NT2/D1 (cell line): Measurements from ENCODE around the gene PDE11A.

Source experiments
- DNase-seq: peaks from one replicate; pipeline ENCODE4 v3.0.0-alpha.2; 2011; ENCODE audit warnings: low read depth, low spot score
- H3K27me3 ChIP-seq: 2 replicates; pipeline ENCODE4 v1.6.0; 2011; ENCODE audit warnings: mild to moderate bottlenecking; ENCODE audit not compliant: insufficient read length, insufficient read depth
- H3K36me3 ChIP-seq: 2 replicates; pipeline ENCODE4 v1.6.1; 2011; ENCODE audit warnings: mild to moderate bottlenecking, low read length, mixed read lengths; ENCODE audit not compliant: insufficient read depth, insufficient read length
- H3K4me1 ChIP-seq: 2 replicates; pipeline ENCODE4 v1.5.1; 2011; ENCODE audit not compliant: insufficient read depth, insufficient read length
- H3K4me3 ChIP-seq: 2 replicates; pipeline ENCODE4 v1.5.1; 2011; ENCODE audit warnings: low read depth; ENCODE audit not compliant: insufficient read length
- H3K9ac ChIP-seq: 2 replicates; pipeline ENCODE4 v1.6.0; 2011; ENCODE audit warnings: low read depth; ENCODE audit not compliant: insufficient read length
- H3K9me3 ChIP-seq: 2 replicates; pipeline ENCODE4 v1.5.1; 2011; ENCODE audit warnings: mild to moderate bottlenecking, low read length; ENCODE audit not compliant: insufficient read depth
- SUZ12 ChIP-seq: IDR thresholded peaks from 2 replicates; pipeline ENCODE4 v1.6.1; 2011; ENCODE audit not compliant: insufficient read length, insufficient read depth; ENCODE audit errors: extremely low read depth
- YY1 ChIP-seq: IDR thresholded peaks from 2 replicates; pipeline ENCODE4 v1.6.1; 2011; ENCODE audit not compliant: insufficient read length, insufficient read depth
- ZNF274 ChIP-seq: IDR thresholded peaks from 2 replicates; pipeline ENCODE4 v1.6.1; 2011; ENCODE audit warnings: mild to moderate bottlenecking, low read depth, low read length

Gene PDE11A

DNA sequence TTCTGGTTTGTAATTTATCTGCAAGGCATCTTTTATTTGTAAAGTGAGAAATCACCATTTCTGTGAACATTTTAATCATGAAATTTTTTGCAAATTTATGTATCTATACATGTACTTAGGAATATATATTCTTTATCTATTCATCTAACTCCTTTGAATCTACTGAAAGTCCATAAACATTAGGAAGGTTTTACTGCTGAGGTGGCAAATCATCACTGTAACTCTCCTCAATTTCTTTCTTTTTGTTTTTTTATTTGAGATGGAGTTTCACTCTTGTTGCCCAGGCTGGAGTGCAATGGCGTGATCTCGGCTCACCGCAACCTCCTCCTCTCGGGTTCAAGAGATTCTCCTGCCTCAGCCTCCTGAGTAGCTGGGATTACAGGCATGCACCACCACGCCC is 383.7 kb downstream of the PDE11A start:
- DNase-seq = no peak
- no peak overlapping the region for H3K9ac ChIP-seq
- no peaks in the 10 kb centered on the region for H3K36me3 ChIP-seq
- H3K9me3 ChIP-seq = no peaks in the 10 kb centered on the region
- no peak for TF ChIP-seq ZNF274
- TF ChIP-seq YY1 = no peak
- TF ChIP-seq SUZ12 = no peak
- H3K4me1 ChIP-seq = no peaks in the 10 kb centered on the region
- H3K4me3 ChIP-seq = no peak overlapping the region
- no peaks in the 10 kb centered on the region for H3K27me3 ChIP-seq

GRCh38 chr2:177683661-177684069 is 388.9 kb downstream of the PDE11A start:
- Histone ChIP-seq H3K9me3 (no peaks in the 10 kb centered on the region), H3K36me3 (no peaks in the 10 kb centered on the region), H3K9ac (no peak overlapping the region), H3K4me1 (no peaks in the 10 kb centered on the region), H3K4me3 (no peak overlapping the region), H3K27me3 (no peaks in the 10 kb centered on the region)
- DNase-seq = no peak
- TF ChIP-seq SUZ12 (no peak), YY1 (no peak), ZNF274 (no peak)

- no peaks in the 10 kb centered on the region for H3K27me3 ChIP-seq
- no peak overlapping the region for H3K9ac ChIP-seq
- no peak for TF ChIP-seq ZNF274
- TF ChIP-seq SUZ12 = no peak
- H3K4me1 ChIP-seq = no peaks in the 10 kb centered on the region
- no peak for DNase-seq
- H3K4me3 ChIP-seq = no peak overlapping the region
- H3K36me3 ChIP-seq = no peaks in the 10 kb centered on the region
- no peaks in the 10 kb centered on the region for H3K9me3 ChIP-seq
Measured at GRCh38 chr2:177682836-177683660, 389.5 kb downstream of the PDE11A start.

DNA sequence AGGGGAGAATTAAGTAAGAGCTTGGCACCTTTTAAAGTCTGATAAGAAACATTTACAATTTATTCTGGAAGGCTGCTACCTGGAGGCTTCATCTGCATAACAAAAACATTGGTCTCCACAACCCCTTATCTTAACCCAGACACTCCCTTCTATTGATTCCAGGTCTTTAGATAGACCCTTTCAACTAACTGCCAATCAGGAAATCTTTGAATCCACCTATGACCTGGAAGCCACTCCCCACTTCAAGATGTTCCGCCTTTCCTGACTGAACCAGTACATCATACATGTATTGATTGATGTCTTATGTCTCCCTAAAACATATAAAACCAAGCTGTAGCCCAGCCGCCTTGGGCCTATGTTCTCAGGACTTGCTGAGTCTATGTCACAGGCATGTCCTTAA is 390.6 kb downstream of the PDE11A start:
- Histone ChIP-seq H3K4me3 (no peak overlapping the region), H3K36me3 (no peaks in the 10 kb centered on the region), H3K27me3 (no peaks in the 10 kb centered on the region), H3K4me1 (no peaks in the 10 kb centered on the region), H3K9me3 (no peaks in the 10 kb centered on the region), H3K9ac (no peak overlapping the region)
- DNase-seq = no peak
- no peak for TF ChIP-seq SUZ12
- no peak for TF ChIP-seq ZNF274
- no peak for TF ChIP-seq YY1

DNA sequence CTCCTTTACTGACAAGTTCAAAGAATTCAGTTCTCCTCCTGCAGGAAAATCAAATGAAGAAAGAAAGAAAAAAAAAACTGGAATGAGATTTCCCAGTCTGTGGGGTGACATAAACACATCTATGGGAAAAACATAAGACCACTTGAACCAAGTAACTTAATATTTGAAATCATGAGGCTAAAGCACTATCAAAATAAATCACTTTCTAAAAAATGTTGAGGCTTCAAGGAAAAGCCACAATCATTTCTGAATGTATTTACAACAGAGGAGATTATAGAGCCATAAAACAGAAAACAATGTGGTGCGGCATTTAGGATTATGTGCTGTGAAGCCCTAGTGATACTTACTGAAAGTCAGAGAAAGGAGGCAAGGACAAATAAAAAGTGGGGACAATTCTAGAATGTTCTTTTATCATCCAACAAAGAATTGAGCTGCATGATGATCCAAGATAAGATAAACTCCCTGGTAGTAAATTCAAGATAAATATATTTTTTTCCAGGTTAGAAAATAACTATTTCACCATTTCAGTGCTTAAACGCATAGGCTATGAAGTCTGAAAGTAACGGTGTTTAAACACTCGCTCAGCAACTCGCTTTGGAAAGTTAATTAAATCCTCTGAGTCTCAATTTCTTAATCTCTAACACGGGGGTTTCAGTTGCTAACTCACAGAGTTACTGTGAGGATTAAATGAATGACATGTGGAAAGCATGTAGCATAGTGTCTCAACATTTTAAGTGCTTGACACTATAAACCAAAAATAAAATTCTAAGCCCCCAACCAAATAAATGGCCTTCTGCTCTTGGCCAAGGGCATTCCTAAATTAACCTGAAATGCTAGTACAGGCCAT is 391.5 kb downstream of the PDE11A start:
- Histone ChIP-seq H3K27me3 (no peaks in the 10 kb centered on the region), H3K9ac (no peak overlapping the region), H3K4me3 (no peak overlapping the region), H3K36me3 (no peaks in the 10 kb centered on the region), H3K4me1 (no peaks in the 10 kb centered on the region), H3K9me3 (no peaks in the 10 kb centered on the region)
- TF ChIP-seq YY1 (no peak), ZNF274 (no peak), SUZ12 (no peak)
- no peak for DNase-seq

DNA sequence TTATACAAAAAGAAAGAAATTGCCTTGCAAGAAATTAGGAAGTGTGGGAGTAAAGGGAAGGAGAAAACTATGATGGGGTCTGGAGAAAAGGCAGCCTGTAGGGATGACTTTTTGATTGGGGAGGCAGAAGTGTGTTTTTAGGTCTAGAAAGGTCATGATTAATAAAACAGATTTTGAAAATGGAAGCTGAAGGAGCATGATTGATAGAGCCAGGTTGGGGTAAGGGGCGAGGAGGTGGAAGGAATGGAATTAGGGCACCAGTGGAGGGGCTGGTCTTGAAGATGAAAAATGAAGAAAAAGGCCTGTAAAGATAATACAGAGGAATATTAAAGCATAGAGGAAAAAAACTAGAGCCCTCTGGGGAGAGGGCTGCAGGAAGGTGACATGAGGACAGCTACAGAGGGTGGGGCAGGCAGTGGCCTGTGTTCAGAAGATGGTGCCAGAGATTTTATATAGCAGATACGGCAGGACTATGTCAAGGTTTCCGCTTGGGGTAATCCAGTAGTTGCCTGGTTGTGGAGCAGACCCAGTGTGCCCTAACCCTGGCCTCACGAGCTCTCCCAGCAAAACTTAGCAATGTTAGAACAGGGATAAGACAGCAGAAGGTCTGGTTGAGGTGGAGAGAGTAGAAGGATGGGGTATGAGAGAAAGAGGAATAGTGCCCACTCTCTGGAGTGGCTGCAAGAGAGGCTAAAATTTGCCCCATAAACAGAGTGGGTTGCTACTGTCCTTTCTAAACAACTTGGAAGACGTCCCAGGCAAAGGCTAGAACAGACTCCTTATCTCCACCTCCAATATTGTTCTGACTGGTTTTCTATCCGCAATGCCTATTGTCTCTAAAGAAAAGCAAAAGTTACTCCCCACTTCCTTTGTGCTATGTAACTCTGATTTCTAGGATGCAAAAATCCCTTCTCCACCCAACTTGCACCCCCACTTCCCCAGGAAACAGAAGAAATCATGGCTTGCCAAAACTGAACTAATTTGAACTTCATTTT is 392.7 kb downstream of the PDE11A start:
- no peak for DNase-seq
- Histone ChIP-seq H3K4me1 (no peaks in the 10 kb centered on the region), H3K36me3 (no peaks in the 10 kb centered on the region), H3K9me3 (no peaks in the 10 kb centered on the region), H3K4me3 (no peak overlapping the region), H3K9ac (no peak overlapping the region), H3K27me3 (no peaks in the 10 kb centered on the region)
- TF ChIP-seq SUZ12 = no peak
- no peak for TF ChIP-seq ZNF274
- no peak for TF ChIP-seq YY1
